Neural progenitor cell (in vitro differentiated cells): ENCODE measurements around the gene APH1B.

ENCODE experiments used
- CTCF ChIP-seq: fragments of 200-600 bp; sonication (generic); IDR thresholded peaks from 2 replicates; pipeline ENCODE4 v1.5.1; 2017; ENCODE audit warnings: antibody characterized with exemption, mild to moderate bottlenecking
- EZH2 ChIP-seq: fragments of 200-600 bp; sonication (generic); IDR thresholded peaks from 2 replicates; pipeline ENCODE4 v1.6.1; 2017; ENCODE audit warnings: antibody characterized with exemption, mild to moderate bottlenecking, moderate library complexity

DNA sequence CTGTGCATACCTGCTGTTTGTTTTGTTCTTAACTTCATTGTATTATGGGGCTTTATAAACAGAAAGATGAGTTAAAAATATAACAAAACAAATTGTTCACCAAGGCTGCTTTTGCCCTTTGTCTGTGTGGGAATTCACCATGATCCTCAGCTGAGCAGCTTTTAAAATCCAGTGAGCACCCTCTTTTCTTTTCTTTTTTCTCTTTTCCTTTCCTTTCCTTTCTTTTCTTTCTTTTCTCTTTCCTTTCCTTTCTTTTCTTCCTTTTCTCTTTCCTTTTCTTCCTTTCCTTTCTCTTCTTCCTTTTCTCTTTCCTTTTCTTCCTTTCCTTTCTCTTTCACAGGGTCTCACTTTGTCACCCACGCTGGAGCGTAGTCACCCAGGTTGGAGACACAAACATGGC, 49.7 kb upstream of the APH1B start:
- TF ChIP-seq CTCF (no peak), EZH2 (no peak)
